H7 (cell line): ENCODE measurements around the gene CARD18. TPM values are rescaled to one million over a fixed set of nuclear protein-coding genes. Genes with fewer than 3 reads are reported as not detected.

Source experiments
- DNase-seq: peaks from one replicate; pipeline ENCODE4 v3.0.0; 2012
- H3K27me3 ChIP-seq: 2 replicates; pipeline ENCODE4 v1.6.0; 2011; ENCODE audit warnings: mild to moderate bottlenecking, low read length; ENCODE audit not compliant: control insufficient read depth, insufficient read depth
- H3K36me3 ChIP-seq: replicated peaks from 2 replicates; pipeline ENCODE4 v1.5.1; 2011; ENCODE audit warnings: low read length; ENCODE audit not compliant: control insufficient read depth, insufficient read depth
- H3K4me3 ChIP-seq: 2 replicates; pipeline ENCODE4 v1.5.1; 2011; ENCODE audit warnings: low read depth, mild to moderate bottlenecking, control low read depth, low read length, moderate library complexity; ENCODE audit not compliant: insufficient read depth
- total RNA-seq: library from RNA; depleted of rRNA; stranded (reverse); fragments of >200 nt; shearing (Covaris generic); gene quantifications from 2 replicates; pipeline ENCODE4 v1.2.3, GENCODE V29; 2014

CARD18 gene
- total RNA-seq, 1 experiment from 2014 or later: not detected

DNA sequence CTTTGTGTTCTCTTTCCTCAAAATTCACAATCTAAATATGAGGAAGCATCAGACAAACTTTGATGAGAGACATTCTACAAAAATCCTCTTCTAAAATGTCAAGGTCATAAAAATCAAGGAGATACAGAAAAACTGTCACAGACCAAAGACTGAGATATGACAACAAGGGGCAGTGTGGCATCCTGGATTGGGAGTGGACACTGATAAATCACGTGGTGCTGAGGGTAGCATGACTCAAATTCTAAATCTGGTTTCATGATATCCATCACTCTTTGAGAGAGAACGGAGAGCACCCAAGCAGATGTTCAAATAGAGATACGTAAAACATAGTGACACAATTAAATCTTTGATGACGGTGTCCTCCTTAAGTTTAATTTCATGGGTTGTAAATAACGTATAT lies 13.0 kb upstream of the CARD18 start:
- H3K4me3 ChIP-seq: no peak overlapping the region
- H3K27me3 ChIP-seq: no peaks in the 10 kb centered on the region
- no peaks in the 10 kb centered on the region for H3K36me3 ChIP-seq
- no peak for DNase-seq

DNA sequence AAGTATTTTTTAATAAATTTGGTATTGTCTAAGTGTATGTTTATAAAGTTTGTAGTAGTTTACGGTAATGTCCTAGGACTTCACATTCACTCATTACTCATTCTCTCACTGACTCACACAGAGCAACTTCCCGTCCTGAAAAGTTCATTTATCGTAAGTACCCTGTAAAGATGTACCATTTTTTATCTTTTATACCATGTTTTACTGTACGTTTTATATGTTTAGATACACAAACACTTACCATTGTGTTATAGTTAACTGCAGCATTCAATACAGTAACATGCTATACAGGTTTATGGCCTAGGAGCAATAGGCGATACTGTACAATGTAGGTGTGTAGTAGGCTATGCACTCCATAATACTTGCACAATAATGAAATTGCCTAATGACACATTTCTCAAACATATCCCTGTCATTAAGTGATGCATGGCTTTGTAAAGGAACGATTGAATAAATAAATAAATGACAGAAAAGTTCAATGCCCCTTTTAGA lies 12.5 kb upstream of the CARD18 start:
- DNase-seq: no peak
- H3K36me3 ChIP-seq: no peaks in the 10 kb centered on the region
- no peaks in the 10 kb centered on the region for H3K27me3 ChIP-seq
- H3K4me3 ChIP-seq: no peak overlapping the region

DNA sequence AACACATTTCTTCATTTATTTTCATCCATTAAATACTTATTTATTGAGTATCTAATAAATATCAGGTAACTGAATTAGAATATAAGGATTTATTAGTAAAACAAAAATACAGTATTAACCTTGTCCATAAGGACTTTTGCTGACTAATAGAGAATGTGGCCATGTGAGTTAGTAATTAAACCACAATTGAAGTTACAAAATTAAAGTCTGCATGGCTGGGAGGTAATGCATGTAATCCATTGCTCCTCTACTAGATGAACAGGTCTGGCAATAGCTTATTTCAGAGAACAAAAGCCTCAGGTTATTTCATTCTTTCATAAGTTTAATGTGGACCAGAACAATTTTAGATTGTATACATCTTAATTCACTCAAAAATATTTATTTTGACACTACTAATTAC lies 9.9 kb upstream of the CARD18 start:
- no peaks in the 10 kb centered on the region for H3K27me3 ChIP-seq
- H3K36me3 ChIP-seq: no peaks in the 10 kb centered on the region
- H3K4me3 ChIP-seq: no peak overlapping the region
- DNase-seq: no peak

DNA sequence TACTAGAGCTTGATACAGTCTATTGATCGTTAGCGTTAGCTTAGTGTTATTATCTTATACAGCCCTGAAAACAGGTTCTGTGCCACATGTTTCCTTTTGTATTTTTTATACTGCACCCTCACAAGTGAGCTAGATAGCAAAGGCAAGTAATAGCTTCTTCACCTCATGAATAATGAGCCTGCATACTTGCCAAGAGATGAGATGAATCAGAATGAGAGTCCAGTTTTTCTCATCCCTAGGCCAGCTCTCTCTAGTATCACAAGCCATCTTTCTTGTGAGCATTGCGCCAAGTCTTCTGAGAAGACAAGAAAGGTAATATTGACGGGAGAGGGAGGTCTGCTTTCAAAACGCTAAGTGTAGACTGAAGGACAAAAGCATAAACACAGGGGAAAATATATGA lies 8.7 kb upstream of the CARD18 start:
- H3K27me3 ChIP-seq: no peaks in the 10 kb centered on the region
- no peak for DNase-seq
- H3K4me3 ChIP-seq: no peak overlapping the region
- H3K36me3 ChIP-seq: no peaks in the 10 kb centered on the region

DNA sequence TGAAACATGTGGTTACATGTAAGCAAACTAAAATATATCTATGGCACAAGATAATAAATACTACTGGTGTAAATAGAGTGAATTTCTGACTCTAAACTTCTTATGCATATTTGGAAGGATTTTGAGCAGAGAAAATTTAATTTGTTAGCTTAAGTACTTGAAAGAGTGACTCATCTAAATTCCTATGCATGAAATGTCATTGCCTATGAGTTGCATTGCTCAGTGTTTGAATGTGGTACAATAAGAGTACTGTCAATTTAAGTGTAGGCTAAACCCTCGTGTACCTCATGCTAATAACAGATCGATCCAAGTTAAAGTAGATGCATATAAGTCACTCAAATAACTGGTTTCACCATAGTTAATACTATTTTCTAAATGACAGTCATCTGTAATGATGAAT lies 5.3 kb upstream of the CARD18 start:
- H3K4me3 ChIP-seq: no peak overlapping the region
- no peaks in the 10 kb centered on the region for H3K27me3 ChIP-seq
- no peak for DNase-seq
- no peaks in the 10 kb centered on the region for H3K36me3 ChIP-seq

DNA sequence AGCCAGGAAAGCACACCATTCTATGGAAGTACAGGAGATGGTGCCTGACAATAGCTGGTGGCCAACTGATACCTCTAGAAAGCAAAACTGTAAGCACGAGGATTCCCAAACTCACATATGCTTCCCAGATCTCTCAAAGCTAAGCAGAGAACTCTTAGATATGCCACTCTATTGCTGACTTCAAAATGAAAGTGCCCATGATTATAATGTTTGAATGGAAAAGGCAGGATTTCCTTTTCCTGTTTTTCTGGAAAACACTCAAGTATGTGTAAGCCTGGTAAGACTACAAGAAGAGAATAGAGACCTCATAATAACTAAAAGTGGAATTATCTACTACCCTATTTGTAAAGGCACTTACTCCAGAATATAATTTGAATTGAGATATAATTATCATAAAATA lies 2.6 kb upstream of the CARD18 start:
- Histone ChIP-seq H3K36me3 (no peaks in the 10 kb centered on the region), H3K27me3 (no peaks in the 10 kb centered on the region)

DNA sequence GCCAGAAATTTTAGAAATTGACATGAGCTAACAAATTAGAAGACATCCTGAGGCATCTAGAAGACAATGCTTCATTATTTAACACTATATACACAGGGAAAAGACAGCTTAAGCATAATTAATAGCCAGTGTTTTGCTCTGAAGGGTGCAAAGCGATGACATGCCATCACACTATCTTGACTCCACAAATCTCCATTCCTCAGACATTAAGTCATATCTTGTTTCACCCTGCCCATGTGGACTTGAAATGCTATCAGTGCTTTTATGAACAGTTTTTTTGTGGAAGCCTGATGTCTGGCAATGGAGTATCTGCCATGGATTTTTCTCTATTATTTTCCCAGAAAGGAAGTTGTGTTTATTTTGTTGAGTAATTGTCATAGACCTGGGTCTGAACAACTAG lies 2.3 kb downstream of the CARD18 start:
- Histone ChIP-seq H3K27me3 (no peaks in the 10 kb centered on the region), H3K4me3 (no peak overlapping the region), H3K36me3 (no peaks in the 10 kb centered on the region)
- DNase-seq: no peak

More for the DNA sequence above, 2.6 kb upstream of the CARD18 start:
- H3K4me3 ChIP-seq: no peak overlapping the region
- no peak for DNase-seq

DNA sequence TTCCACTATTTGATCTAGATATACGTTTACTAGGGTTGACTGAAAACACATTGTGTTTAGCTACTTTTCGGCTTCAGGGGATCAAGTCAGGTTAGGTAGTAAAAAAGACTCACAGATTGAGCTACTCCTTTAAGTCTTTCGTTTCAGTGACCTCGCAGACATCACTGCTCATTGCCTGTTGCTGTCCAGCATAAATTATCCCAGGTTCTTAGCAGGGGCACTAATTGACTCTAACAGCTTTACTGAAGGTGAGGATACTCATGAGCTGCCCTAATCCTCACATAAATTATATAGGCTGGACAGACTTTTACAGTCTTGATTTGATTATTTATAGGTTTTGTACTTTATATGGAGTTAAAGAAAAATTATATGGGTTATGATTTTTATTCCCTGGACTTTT lies 3.7 kb downstream of the CARD18 start:
- no peak for DNase-seq
- H3K36me3 ChIP-seq: no peaks in the 10 kb centered on the region
- H3K4me3 ChIP-seq: no peak overlapping the region
- H3K27me3 ChIP-seq: no peaks in the 10 kb centered on the region

DNA sequence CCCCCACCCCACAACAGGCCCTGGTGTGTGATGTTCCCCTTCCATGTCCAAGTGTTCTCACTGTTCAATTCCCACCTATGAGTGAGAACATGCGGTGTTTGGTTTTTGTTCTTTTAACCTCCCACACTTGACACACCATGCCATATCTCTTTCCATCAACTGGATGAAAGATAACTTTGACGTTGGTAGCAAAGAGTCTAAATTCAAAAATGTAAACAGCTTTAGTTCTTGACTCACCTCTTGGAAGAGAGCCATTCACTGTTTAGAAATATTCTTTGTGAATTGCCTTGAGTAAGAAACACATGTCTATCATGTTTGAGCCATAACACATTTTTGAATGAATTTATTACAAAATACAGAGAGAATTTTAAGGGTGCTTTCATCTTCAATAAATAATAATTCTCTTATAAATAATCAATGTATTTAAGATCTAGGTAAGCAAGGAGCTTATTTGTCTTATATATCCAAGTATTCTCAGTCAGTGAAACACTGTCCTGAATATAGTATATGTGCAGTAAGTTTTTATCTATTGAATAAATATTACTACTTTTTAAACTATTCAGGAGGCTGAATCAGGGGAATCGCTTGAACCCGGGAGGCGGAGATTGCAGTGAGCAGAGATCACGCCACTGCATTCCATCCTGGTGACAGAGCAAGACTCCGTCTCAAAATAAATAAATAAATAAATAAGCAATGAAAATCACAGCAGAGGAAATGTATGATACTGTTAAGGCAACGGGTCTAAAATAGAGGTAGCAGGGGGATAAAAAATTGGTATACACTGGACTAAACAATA lies 6.7 kb downstream of the CARD18 start:
- DNase-seq: no peak
- no peaks in the 10 kb centered on the region for H3K27me3 ChIP-seq
- H3K4me3 ChIP-seq: no peak overlapping the region
- H3K36me3 ChIP-seq: no peaks in the 10 kb centered on the region

DNA sequence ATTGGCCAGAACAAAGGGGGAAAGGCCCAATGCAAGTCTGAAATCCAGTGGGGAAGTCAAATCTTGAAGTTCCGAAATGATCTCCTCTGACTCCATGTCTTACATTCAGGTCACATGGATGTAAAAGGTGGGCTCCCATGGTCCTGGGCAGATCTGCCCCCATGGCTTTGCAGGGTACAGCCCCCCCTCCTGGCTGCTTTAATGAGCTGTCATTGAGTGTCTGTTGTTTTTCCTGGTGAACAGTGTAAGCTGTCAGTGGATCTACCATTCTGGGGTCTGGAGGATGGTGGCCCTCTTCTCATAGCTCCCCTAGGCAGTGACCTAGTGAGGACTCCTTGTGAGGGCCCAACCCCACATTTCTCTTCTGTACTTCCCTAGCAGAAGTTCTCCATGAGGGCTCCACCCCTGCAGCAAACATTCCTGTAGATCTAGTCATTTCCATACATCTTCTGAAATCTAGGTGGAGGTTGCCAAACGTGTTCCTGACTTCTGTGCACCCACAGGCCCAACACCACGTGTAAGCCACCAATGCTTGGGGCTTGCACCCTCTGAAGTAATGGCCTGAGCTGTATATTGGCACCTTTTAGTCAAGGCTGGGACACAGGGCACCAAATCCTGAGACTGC lies 9.3 kb downstream of the CARD18 start:
- Histone ChIP-seq H3K36me3 (no peaks in the 10 kb centered on the region), H3K4me3 (no peak overlapping the region), H3K27me3 (no peaks in the 10 kb centered on the region)
- DNase-seq: no peak

DNA sequence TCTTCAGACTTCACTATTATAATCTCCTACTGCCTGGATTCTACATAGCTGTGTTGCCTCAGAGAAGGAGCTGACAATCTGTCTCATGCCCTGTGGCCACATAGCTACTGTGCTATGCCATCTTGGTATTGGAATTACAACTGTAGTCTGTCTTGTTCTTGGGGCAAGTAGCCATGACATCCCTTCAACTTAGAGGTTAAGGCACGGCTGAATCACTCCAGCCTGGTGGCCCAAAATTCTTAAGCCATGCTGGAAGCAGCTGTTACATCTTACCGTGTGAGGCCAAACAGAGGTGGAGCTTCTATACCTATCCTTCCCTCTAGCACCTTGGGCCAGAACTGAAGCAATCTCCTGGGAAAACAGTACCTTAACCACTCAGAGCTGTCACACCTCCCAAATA lies 14.8 kb downstream of the CARD18 start:
- Histone ChIP-seq H3K36me3 (no peaks in the 10 kb centered on the region), H3K4me3 (no peak overlapping the region), H3K27me3 (no peaks in the 10 kb centered on the region)
- no peak for DNase-seq

DNA sequence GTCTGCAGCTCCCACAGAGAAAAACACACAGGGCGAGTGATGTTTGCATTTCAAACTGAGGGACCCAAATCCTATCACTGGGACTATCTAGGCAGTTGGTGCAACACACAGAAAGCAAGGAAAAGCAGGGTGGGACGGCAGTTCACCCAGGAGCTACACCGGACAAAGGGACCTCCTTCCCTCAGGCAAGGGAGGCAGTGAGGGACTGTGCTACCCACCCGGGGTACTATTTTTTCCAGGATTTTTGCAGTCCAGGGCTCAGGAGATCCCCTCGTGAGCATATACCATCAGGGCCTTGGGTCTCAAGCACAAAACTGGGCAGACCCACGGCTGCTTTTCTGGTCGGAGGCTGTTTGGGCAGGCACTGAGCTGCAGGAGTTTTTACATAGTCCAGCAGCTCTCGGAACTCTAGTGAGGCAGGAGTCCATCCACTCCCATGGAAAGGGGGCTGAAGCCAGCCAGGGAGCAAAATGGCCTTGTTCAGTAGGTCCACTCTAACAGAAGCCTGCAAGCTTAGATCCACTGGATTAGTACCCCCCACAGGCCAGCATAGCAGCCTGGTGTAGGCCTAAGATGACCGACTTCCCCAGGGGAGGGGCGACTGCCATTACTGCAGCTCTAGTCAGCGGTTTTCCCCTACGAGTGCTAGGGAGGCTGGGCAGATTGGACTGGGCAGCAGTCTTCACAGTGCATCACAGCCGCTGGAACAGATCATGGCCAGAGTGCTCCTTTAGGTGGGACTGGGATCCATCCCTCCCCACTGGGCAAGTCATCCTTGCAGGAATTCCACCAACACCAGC lies 28.2 kb downstream of the CARD18 start:
- no peak for DNase-seq
- Histone ChIP-seq H3K4me3 (no peak overlapping the region), H3K36me3 (no peaks in the 10 kb centered on the region), H3K27me3 (no peaks in the 10 kb centered on the region)

DNA sequence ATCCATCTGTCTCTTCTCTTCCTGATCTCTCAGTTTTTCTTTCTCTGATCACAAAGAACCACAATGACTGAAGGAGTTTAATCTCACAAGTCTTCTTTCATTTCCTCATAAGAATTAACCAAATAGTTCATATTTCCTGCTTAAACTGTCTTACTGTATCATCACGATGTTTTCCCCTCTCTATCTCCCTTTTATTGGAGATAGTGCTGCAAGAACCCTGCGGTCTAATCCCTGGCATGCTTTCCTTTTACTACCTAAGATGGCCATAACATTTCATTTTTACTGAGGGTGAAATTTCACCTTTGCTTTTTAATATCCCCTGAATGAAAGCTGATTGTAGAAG lies 28.9 kb downstream of the CARD18 start:
- DNase-seq: no peak
- H3K4me3 ChIP-seq: no peak overlapping the region
- no peaks in the 10 kb centered on the region for H3K27me3 ChIP-seq
- H3K36me3 ChIP-seq: no peaks in the 10 kb centered on the region

DNA sequence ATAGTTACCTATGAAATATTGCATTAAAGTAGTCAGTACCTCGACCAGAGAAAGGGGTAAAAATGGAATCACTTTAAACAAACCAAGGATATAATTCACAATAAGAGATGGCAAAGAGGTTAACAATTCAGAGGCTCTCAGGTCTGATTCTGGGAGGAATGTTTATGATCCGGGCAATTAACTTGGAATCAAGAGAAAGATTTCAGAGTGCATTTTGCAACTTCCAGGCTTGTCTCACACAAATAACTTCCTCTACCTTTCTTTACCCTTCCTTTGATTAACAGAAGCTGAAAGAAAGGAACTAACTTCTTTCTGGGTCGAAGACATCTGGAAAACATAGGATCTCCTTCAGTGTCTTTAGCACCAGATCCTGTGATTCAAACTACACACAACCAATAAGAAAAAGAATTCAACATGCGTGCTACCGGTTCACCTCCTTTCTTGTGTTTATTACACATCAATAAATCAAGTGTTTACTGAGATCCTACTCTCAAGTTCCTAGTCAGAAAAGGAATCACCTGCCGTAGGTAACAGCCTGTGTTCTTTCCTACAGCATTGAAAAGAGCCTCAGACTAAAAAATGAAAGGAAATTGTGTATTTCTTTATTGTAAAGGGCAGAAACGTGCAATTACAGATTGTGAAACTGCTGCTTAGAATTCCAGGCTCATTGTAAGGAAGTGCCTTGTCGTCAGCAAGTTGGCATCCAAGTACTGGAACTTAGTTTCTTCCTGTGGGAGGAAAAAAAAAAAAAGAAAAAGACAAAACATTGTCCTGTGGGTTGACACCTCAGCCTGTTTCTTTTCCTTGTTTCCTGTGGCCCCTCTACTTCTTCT lies 29.5 kb downstream of the CARD18 start:
- Histone ChIP-seq H3K4me3 (no peak overlapping the region), H3K36me3 (no peaks in the 10 kb centered on the region), H3K27me3 (no peaks in the 10 kb centered on the region)
- DNase-seq: no peak
